Karpas-422 (cell line): Measurements from ENCODE around the gene CLEC18A. TPM values are rescaled to one million over a fixed set of nuclear protein-coding genes. Genes with fewer than 3 reads are reported as not detected.
"Not testable (repeated sequence)": the region's sequence is repeated elsewhere in the genome, so short reads cannot be mapped to it uniquely, and the experiment has no call there.

Experiments used
- DNase-seq: peaks from one replicate; pipeline ENCODE4 v3.0.0-alpha.2; 2015
- H2AFZ ChIP-seq: fragments of 200-600 bp; sonication (generic); 2 replicates; pipeline ENCODE4 v1.6.1; 2014; ENCODE audit warnings: antibody characterized with exemption, low read length, mixed read lengths
- H3K27ac ChIP-seq: fragments of 200-600 bp; sonication (generic); 2 replicates; pipeline ENCODE4 v1.5.1; 2014; ENCODE audit warnings: mild to moderate bottlenecking, low read length, moderate library complexity
- H3K27me3 ChIP-seq: fragments of 200-600 bp; sonication (generic); 2 replicates; pipeline ENCODE4 v1.6.1; 2014; ENCODE audit warnings: low read length, mixed read lengths
- H3K36me3 ChIP-seq: fragments of 200-600 bp; sonication (generic); 2 replicates; pipeline ENCODE4 v1.6.1; 2014; ENCODE audit warnings: low read length, mixed read lengths; ENCODE audit not compliant: insufficient read depth
- H3K4me1 ChIP-seq: fragments of 200-600 bp; sonication (generic); 2 replicates; pipeline ENCODE4 v1.6.1; 2014; ENCODE audit warnings: mild to moderate bottlenecking, low read length, mixed read lengths
- H3K4me2 ChIP-seq: fragments of 200-600 bp; sonication (generic); 2 replicates; pipeline ENCODE4 v1.6.1; 2014; ENCODE audit warnings: low read length, low read depth, mild to moderate bottlenecking; ENCODE audit not compliant: poor library complexity, severe bottlenecking
- H3K4me3 ChIP-seq: fragments of 200-600 bp; sonication (generic); 2 replicates; pipeline ENCODE4 v1.5.1; 2014; ENCODE audit warnings: mild to moderate bottlenecking, antibody characterized with exemption, low read length, mixed read lengths
- H3K79me2 ChIP-seq: fragments of 200-600 bp; sonication (generic); 2 replicates; pipeline ENCODE4 v1.6.1; 2014; ENCODE audit warnings: mild to moderate bottlenecking, low read length, mixed read lengths
- H3K9ac ChIP-seq: fragments of 200-600 bp; sonication (generic); 2 replicates; pipeline ENCODE4 v1.6.0; 2014; ENCODE audit warnings: low read length
- H3K9me2 ChIP-seq: fragments of 200-600 bp; sonication (generic), shearing (Covaris generic); replicated peaks from 2 replicates; pipeline ENCODE4 v1.6.0; 2014; ENCODE audit warnings: mild to moderate bottlenecking, low read length, moderate library complexity; ENCODE audit not compliant: insufficient read depth
- H3K9me3 ChIP-seq: fragments of 300-700, 200-600 bp; sonication (generic); 2 replicates; pipeline ENCODE4 v1.6.1; 2014; ENCODE audit warnings: low read length, mixed read lengths
- H4K20me1 ChIP-seq: fragments of 200-600 bp; sonication (generic); 2 replicates; pipeline ENCODE4 v1.6.1; 2014; ENCODE audit warnings: mild to moderate bottlenecking, antibody characterized with exemption, low read length, low read depth; ENCODE audit not compliant: insufficient read depth
- total RNA-seq: library from RNA; depleted of rRNA; stranded (reverse); fragments of >200 nt; shearing (Covaris generic); gene quantifications from 2 replicates; pipeline ENCODE4 v1.2.3, GENCODE V29; 2014; ENCODE audit warnings: low replicate concordance

The CLEC18A gene
- total RNA-seq, 1 experiment from 2014 or later, result 4.9 TPM

DNA sequence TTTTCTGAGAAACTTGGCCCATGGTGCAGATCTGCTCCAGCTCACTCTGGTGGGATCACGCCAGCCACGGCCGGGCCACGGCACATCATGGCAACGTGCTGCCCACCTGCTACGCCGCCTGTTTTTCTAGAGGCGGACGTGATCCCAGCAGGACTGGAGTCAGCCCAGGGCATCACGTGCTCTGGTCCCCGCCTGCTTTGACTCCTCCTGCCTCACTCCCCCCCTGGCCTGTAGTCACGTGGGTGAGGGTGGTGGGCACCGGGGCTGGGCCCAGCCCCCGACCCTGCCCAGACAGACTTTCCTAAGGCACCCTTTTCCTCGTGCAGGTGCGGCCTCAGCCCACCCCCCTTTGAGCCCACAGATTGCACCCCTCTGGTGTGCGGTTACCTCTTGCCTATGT lies 723 bp upstream of the CLEC18A start:
- not testable (repeated sequence) for DNase-seq, H3K9me3 ChIP-seq, H3K4me1 ChIP-seq, H3K4me2 ChIP-seq, H4K20me1 ChIP-seq, H3K27ac ChIP-seq, H3K79me2 ChIP-seq, H2AFZ ChIP-seq, H3K4me3 ChIP-seq, H3K9me2 ChIP-seq, H3K36me3 ChIP-seq, H3K9ac ChIP-seq, H3K27me3 ChIP-seq

DNA sequence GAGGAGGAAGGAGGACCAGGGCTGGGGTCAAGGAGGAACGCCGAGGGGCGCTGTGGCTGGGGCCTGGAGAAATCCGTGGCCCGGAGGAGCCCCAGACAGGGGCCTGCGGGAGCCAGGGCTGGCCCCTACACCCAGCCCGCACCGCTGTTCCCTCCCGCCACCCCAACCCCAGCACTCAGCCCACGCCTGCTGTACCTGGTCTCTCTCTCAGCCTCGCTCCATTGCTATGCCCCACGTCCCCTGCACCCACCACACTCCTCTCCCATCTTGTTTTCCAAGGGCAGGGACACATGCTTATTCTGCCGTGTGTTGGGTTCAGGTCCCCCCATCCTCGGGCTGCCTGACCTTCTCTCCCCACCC lies 518 bp downstream of the CLEC18A start:
- not testable (repeated sequence) for H4K20me1 ChIP-seq, H2AFZ ChIP-seq, H3K4me1 ChIP-seq, DNase-seq, H3K27ac ChIP-seq, H3K9me2 ChIP-seq, H3K79me2 ChIP-seq, H3K4me3 ChIP-seq, H3K36me3 ChIP-seq, H3K27me3 ChIP-seq, H3K4me2 ChIP-seq, H3K9me3 ChIP-seq, H3K9ac ChIP-seq

- H3K4me2 ChIP-seq, H3K4me3 ChIP-seq, H3K9me2 ChIP-seq, H3K4me1 ChIP-seq, DNase-seq, H3K36me3 ChIP-seq, H3K27ac ChIP-seq, H2AFZ ChIP-seq, H3K9ac ChIP-seq, H3K79me2 ChIP-seq, H3K9me3 ChIP-seq, H4K20me1 ChIP-seq, H3K27me3 ChIP-seq: not testable (repeated sequence)
Measured at GRCh38 chr16:69952116-69952515, 982 bp downstream of the CLEC18A start.

- not testable (repeated sequence) for H3K27me3 ChIP-seq, H3K27ac ChIP-seq, DNase-seq, H3K4me2 ChIP-seq, H3K36me3 ChIP-seq, H3K4me3 ChIP-seq, H2AFZ ChIP-seq, H3K9me2 ChIP-seq, H3K4me1 ChIP-seq, H3K9ac ChIP-seq, H3K79me2 ChIP-seq, H3K9me3 ChIP-seq, H4K20me1 ChIP-seq
Measured at GRCh38 chr16:69952572-69953355, 1.6 kb downstream of the CLEC18A start.

GRCh38 chr16:69954241-69954640 lies 3.1 kb downstream of the CLEC18A start:
- peak; percentile 19 for DNase-seq
- H3K79me2 ChIP-seq, H3K9me2 ChIP-seq, H2AFZ ChIP-seq, H3K27me3 ChIP-seq, H4K20me1 ChIP-seq, H3K9ac ChIP-seq, H3K36me3 ChIP-seq, H3K27ac ChIP-seq, H3K9me3 ChIP-seq, H3K4me1 ChIP-seq, H3K4me2 ChIP-seq, H3K4me3 ChIP-seq: not testable (repeated sequence)

- H3K9me3 ChIP-seq, H4K20me1 ChIP-seq, H3K27ac ChIP-seq, H3K4me3 ChIP-seq, DNase-seq, H3K4me2 ChIP-seq, H3K79me2 ChIP-seq, H3K9me2 ChIP-seq, H3K9ac ChIP-seq, H3K27me3 ChIP-seq, H2AFZ ChIP-seq, H3K4me1 ChIP-seq, H3K36me3 ChIP-seq: not testable (repeated sequence)
Measured at GRCh38 chr16:69963312-69963711, 12.2 kb downstream of the CLEC18A start.

- not testable (repeated sequence) for H3K4me2 ChIP-seq, H3K4me3 ChIP-seq, H3K9me2 ChIP-seq, H2AFZ ChIP-seq, DNase-seq, H3K9me3 ChIP-seq, H3K36me3 ChIP-seq, H3K27ac ChIP-seq, H3K27me3 ChIP-seq, H3K9ac ChIP-seq, H4K20me1 ChIP-seq, H3K79me2 ChIP-seq, H3K4me1 ChIP-seq
Measured at GRCh38 chr16:69964960-69965660, 14.0 kb downstream of the CLEC18A start.

GRCh38 chr16:69965661-69966054 lies 14.5 kb downstream of the CLEC18A start:
- H3K27me3 ChIP-seq, H3K4me3 ChIP-seq, H3K4me2 ChIP-seq, H3K4me1 ChIP-seq, H3K9me2 ChIP-seq, H3K27ac ChIP-seq, H2AFZ ChIP-seq, H3K9ac ChIP-seq, H4K20me1 ChIP-seq, H3K79me2 ChIP-seq, H3K9me3 ChIP-seq, DNase-seq, H3K36me3 ChIP-seq: not testable (repeated sequence)
